ENCODE data around the gene OCLN.
"Not testable (repeated sequence)": the region's sequence is repeated elsewhere in the genome, so short reads cannot be mapped to it uniquely, and the experiment has no call there.

OCLN gene

DNA sequence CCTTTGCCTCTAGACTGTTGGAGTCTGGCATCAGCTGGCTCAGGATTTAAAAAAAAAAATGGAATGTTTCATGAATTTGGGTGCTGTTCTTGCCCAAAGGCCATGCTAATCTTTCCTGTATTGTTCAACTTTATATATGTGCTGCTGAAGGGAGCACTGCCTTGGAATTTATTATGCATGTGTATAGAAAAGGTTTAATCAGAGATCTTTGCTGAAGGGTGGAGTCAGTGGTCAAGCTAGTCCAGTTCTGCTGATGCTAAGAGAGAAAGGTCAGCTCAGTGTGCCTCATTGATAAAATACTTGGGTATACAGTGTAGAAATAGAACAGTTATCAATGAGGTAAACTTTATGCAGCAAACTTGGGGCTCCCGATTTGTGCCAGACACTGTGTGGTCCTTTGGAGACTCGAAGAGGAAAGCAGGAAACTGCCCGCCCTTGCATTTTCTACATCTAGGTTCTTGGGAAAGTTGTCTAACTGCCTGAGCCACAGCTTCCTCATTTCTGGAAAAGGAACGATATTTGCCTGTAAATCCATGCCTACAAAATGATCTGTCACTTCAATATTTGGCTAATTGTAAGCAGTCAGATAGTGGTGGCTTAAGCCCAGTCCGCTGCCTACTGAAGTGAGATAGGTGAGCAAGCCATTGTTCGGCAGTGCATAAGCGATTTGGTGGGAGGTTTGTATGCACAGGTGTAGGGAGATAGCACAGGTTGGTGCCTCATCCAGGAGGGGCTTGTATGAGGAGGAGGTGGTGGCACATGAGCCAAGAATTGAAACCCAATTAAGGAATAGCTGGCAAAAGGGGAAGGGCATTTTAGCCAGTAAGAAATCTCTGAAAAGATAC is 38.2 kb downstream of the OCLN start:
- DNase-seq: peak; percentile 2

DNA sequence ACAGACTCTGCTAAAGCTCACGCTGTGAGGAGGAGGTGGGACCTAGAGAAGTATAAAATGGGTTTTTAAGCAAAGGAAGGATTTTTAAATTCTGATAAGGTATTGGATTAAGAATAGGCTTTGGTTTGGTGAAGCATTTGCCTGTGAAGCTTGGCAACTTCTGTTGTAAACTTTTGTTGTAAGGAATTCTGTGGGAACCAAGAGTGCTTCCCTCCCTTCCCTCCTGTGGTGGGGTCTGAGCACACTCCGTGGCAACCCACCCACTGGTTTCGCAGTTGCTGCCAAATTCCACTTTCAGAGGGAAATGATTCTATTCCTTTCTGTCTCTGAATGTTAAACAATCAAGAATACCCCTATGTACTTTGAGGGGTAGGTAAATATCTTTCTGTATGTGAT is 38.8 kb downstream of the OCLN start:
- no peak for DNase-seq

DNA sequence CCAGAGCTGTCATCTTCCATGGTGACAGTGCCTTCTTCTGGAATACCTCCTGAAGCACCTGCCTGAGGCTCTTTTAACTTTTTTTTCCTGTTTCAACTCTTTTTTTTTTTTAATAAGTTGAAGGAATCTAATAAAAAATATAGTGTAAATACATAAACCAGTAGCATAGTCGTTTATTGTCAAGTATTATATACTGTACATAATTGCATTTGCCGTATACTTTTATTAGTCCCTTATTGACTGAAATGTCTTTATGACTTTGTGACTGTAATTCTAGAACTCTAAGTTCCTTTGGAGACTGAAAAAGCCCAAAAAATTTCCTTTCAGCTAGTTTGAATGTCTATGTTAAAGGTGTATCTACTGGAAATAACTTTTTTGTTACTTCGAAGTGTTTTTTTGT is 45.3 kb downstream of the OCLN start:
- DNase-seq: not testable (repeated sequence)

DNA sequence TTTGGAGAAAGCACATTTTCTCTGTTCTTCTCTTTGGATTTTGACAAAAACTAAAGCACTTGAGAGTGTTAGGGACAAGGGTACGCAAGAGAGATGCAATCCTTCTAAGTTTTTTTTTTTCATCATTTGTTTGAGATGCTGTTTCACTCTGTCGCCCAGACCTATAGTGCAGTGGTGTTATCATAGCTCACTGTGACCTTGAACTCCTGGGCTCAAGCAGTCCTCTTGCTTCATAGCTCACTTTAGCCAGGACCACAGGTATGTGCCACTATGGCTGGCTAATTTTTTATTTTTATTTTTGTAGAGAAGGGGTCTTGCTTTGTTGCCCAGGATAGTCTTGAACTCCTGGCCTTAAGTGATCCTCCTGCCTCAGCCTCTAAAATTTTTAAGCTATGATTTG is 46.1 kb downstream of the OCLN start:
- not testable (repeated sequence) for DNase-seq

DNA sequence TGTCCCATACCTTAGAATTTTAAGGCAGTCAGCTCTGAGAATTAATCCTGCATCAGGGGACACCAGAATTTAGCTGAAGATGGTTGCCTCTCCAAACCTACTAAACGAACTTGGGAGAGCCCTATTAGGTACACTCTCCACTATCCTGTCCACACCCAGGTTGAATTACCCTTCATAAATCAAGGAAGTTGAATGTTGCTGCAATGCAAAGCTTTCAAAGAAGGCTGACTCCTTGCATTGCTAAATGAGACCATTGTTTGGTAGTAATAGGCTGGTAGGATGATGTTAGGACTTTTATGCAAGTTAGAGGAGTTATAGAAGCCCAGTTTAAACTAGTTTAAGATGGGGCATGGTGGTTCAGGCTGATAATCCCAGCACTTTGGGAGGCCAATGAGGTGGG is 48.8 kb downstream of the OCLN start:
- DNase-seq: not testable (repeated sequence)

DNA sequence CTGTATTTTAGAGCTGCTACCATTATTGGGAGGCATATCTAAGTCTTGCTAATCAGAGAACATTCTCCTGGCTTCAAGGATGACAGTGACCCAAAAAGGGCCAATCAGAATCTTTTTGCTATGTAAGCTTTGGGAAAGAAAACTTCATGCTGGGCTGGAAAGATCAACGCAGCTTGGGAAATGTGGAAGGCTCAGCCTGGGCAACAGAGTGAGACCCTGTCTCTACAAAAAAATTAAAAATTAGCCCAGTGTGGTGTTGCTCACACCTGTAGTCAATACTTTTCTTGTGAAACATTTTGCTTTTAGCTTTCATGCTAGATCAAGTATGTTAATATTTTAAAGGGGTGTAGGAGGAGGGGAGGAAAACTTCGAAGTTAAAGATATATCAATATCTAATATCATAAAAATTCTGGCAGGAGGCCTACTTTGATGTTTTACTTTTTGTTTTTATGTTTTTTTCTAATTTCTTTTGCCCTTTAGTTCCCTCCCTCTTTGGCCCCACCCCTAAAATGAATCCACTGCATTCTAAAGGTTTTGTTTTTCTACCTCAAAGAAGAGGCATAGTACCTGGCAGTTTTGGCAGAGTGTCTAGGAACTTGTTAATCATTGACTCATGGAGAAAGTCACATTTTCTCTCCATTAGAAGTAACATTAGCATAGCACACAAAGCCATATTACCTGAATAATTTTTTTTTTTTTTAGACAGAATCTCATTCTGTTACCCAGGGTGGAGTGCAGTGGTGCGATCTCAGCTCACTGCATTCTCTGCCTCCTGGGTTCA is 50.4 kb downstream of the OCLN start:
- DNase-seq: not testable (repeated sequence)

DNA sequence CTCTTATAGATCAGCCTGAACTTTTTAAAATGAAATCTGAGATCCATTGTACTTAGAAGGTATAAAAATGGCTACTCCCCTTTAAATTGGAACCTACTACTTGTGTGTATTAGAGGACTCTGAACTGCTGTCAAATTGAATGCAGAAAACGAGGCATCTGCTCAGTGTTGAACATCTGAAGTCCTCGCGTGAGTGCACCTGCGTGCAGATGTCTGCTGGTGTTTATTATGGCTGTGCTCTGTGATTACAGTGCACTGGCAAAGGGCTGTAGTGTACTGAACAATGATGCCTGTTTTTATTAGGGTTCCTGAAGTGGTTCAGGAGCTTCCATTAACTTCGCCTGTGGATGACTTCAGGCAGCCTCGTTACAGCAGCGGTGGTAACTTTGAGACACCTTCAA is 52.0 kb downstream of the OCLN start:
- not testable (repeated sequence) for DNase-seq

DNA sequence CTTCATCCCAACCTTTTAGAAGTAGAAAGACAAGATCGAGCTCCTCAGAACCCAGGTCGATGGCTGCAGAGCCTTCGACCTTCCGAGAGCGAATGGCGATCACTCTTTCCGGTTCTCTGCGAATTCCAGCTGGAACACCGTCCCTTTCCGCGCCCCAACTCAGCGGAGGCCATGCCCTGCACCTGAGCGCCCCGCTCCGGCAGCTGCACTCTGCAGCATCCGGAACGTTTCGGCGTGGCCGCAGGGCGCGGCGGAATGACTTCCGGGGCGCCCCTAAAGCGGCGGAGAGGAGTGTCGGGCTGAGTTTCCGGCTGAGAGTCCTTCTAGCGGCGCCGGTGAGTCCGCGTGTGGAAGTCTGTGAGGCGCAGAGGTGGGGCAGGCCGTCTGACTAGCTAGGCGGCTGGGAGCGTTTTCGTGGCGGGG is 67.3 kb downstream of the OCLN start, which contains the start of gene GTF2H2C:
Gene GTF2H2C, plus strand, starts transcription at position 284 of the 423 bp plus-strand sequence. CDS start 4,942 bp downstream, outside the sequence.
- not testable (repeated sequence) for DNase-seq

DNA sequence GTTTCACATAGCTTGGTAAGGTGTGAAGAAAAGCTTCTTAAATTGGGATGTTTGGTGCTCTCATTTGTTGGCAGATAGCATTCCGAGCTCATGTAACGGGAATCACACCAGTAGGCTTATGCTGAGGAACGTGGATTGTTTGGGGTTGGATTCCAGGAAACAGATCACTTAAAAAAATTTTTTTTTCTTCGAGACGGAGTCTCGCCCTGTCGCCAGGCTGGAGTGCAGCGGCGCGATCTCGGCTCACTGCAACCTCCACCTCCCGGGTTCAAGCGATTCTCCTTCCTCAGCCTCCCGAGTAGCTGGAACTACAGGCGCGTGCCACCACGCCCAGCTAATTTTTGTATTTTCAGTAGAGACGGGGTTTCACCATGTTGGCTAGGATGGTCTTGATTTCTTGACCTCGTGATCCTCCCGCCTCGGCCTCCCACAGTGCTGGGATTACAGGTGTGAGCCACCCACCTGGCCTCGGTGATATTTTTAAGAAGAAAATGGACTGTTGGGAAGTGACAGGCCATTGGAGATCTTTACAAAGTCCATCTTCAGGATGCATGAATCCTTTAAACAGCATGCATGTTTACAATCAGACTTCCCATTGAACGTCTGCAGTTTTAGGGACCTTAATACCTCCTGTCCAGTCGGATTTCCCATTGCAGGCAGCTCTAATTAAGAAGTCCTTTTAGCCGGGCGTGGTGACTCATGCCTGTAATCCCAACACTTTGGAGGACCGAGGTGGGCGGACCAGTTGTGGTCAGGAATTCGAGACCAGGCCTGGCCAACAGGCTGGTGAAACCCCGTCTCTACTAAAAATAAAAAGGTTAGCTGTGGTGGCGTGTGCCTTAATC is 68.2 kb downstream of the OCLN start:
- DNase-seq: not testable (repeated sequence)

DNA sequence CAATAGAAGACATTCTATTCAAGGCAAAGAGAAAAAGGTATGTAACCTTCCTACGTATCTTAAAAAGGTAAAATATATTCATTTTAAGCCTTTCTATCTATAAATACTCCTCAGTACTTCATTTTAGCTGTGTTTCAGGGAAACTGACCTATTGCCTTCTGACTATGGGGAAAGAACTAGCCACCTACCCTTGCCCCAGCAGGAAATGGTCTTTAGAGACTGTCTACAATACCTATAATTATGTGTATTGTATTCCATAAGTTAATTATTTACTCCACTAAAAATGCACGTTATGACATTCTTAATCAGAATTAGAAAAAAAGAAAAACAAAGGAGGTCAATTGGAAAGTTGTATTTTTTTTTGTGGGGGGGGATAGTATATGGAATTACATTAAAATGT is 73.6 kb downstream of the OCLN start:
- not testable (repeated sequence) for DNase-seq

DNA sequence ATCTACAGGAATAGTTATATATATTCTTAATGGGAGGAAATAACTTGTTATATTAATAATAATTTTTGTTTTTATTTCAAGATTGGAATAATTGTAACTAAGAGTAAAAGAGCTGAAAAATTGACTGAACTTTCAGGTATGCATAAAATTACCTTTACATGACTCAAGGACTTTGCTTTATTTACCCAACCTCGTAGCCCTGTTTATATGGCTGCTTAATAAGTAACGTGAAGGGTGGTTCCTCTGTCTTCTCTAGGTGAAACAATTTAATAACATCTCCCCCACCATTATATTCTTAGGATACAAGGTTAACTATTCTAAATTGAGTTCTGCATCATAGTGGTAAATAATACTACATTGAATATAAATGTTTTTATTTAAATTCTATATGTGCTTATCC is 75.5 kb downstream of the OCLN start:
- not testable (repeated sequence) for DNase-seq

DNA sequence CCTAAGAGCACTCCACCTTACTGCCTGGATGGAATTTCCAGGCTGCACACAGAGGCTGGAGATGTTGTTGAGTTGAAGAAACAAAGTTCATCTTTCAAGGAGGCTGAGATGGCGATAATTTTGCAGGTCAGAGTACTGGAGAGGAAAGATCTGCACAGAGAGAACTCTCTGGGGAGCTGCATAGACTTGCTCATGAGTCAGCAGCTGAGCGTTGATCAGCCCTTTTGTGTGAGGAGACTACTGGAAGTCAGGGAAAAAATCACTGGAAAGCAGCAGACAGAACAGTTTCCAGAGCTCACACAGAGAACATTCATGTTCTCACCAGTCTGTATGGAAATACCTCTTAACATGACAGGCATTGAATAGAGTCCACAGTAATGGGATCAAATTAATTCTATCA is 90.8 kb downstream of the OCLN start:
- not testable (repeated sequence) for DNase-seq

DNA sequence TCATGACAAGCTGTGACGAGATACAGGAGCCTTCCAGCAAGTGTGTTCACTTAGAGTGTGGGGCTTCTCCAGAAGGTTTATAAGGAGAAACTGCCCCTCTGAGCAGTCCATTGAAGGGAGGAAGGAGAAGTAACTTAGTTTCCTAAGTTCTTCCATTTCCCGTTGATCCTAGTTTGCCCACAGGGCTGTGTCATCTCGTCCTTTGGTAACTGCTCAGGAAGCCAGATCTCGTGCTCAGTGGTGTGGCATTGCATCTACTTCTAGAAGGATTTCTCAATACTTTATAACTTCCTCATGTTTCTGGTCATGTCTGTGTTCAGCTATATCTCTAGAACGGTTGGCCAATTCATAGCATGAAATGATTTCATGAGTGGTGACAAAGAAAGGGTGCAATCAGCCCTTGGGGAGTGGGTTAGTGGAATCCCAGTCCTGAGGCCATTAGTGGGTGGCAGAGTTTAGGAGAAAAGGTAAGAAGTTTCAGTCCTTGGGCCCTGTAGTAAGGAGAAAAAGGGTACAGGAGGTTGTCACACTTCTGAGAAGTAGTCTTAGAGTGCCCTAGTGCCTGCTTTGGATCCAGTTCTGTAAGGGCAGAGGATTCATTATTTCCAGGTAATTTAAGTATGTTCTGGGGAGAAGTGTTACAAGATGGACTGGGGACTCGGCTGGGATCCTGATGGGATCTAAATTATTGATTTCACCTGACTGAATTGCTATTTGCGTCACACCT is 103.7 kb downstream of the OCLN start:
- DNase-seq: not testable (repeated sequence)

DNA sequence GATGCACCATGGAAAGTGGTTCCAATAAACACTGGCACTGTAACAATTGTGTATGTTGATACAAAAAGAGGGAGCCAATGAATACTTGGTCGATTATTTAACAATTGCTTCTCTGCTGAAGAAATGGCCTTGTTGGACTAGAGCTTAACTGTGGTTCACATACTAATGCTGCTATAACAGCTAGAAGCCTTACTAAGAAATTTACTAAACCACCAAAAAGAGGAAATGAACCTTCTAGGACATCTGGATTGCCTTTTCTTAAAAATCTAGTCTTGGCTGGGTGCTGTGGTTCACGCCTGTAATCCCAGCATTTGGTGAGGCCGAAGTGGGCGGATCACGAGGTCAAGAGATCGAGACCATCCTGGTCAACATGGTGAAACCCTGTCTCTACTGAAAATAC is 109.4 kb downstream of the OCLN start:
- not testable (repeated sequence) for DNase-seq

DNA sequence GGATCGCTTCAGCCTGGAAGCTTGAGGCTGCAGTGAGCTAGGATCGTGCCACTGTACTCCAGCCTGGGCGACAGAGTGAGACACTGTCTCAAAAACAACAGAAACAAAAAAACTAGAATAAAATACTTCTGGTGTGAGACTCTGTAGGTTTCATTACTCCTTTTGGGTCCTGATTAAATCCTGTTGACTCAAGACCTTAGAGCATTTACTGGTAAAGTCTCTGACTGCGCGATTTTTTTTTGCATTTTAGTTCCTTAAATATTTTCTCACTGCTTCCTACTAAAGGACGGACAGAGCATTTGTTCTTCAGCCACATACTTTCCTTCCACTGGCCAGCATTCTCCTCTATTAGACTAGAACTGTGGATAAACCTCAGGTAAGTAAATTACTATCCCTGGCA is 114.2 kb downstream of the OCLN start:
- not testable (repeated sequence) for DNase-seq
